GM12878 (cell line): ENCODE measurements around the gene TMED1. TPM values are rescaled to one million over a fixed set of nuclear protein-coding genes. Genes with fewer than 3 reads are reported as not detected.

Source experiments
- ATAC-seq: fragments of 200-7000 bp; cut with Tn5 transposase; 3 replicates; pipeline ENCODE4 v1.9.1; 2020; ENCODE audit warnings: mild to moderate bottlenecking, moderate library complexity
- BruUV-seq: library from RNA; stranded (reverse); fragments of 400-500 nt; replicated peaks from 2 replicates; lab custom pipeline; 2021; lab: Mats Ljungman, UMichigan
- CTCF ChIA-PET: fragments of 300-600 bp; sonication (Branson Sonifier 250); formaldehyde crosslinking; extraction: SDS; loops from one replicate; lab custom pipeline; 2021; ENCODE audit warnings: inconsistent platforms; lab: Yijun Ruan, JAX
- POLR2A ChIA-PET: fragments of 350-600 bp; formaldehyde crosslinking; extraction: SDS; loops from one replicate; lab custom pipeline; 2021; ENCODE audit warnings: inconsistent platforms; lab: Charles Lee
- RAD21 ChIA-PET: fragments of 300-600 bp; sonication (Branson Sonifier 250); formaldehyde crosslinking; loops from one replicate; lab custom pipeline; 2023; ENCODE audit warnings: antibody characterized with exemption; ENCODE audit not compliant: unreplicated experiment; lab: Charles Lee
- SMC1A ChIA-PET: fragments of 300-600 bp; sonication (Branson Sonifier 250); formaldehyde crosslinking; loops from one replicate; lab custom pipeline; 2023; ENCODE audit not compliant: unreplicated experiment, uncharacterized antibody; lab: Charles Lee
- DNase-seq: peaks from one replicate; pipeline ENCODE4 v3.0.0-alpha.2; 2011; ENCODE audit warnings: low read depth, low spot score
- FAIRE-seq: peaks from 3 replicates; lab custom pipeline; 2011; peaks lifted over from hg19 to GRCh38; lab: Jason Lieb, UNC
- H2AFZ ChIP-seq: 2 replicates; pipeline ENCODE4 v1.6.0; 2011; ENCODE audit warnings: low read depth, low read length, control low read depth; ENCODE audit not compliant: control insufficient read depth
- H3K27ac ChIP-seq: 2 replicates; pipeline ENCODE4 v1.5.1; 2011; ENCODE audit warnings: control low read depth; ENCODE audit not compliant: control insufficient read depth, insufficient read depth
- H3K27me3 ChIP-seq, 2 experiments: replicated peaks in 1 of 2; 2 replicates each; pipeline versions ENCODE4 v1.6.0 to v1.6.1; 2011; ENCODE audit warnings: low read length in 1 of 2; ENCODE audit not compliant: control insufficient read depth in 2 of 2, insufficient read depth in 2 of 2
- H3K36me3 ChIP-seq, 2 experiments: 2 replicates each; pipeline ENCODE4 v1.5.1; 2011; ENCODE audit warnings: low read length in 1 of 2; ENCODE audit not compliant: control insufficient read depth in 2 of 2, insufficient read depth in 2 of 2
- H3K4me1 ChIP-seq: 2 replicates; pipeline ENCODE4 v1.6.1; 2011; ENCODE audit warnings: mild to moderate bottlenecking, low read length, moderate library complexity, mixed read lengths; ENCODE audit not compliant: control insufficient read depth, insufficient read depth
- H3K4me2 ChIP-seq: 2 replicates; pipeline ENCODE4 v1.6.0; 2011; ENCODE audit warnings: control low read depth; ENCODE audit not compliant: control insufficient read depth, insufficient read depth
- H3K4me3 ChIP-seq: fragments of 200-600 bp; sonication (generic); 2 replicates; pipeline ENCODE4 v1.5.1; 2016
- H3K79me2 ChIP-seq: 2 replicates; pipeline ENCODE4 v1.6.0; 2011; ENCODE audit warnings: low read length; ENCODE audit not compliant: control insufficient read depth, insufficient read depth
- H3K9ac ChIP-seq: 2 replicates; pipeline ENCODE4 v1.8.0; 2011; ENCODE audit warnings: low read length, control low read depth, mixed read lengths; ENCODE audit not compliant: control insufficient read depth, insufficient read depth
- H3K9me3 ChIP-seq: replicated peaks from 3 replicates; pipeline ENCODE4 v1.5.1; 2011; ENCODE audit warnings: mild to moderate bottlenecking, low read length; ENCODE audit not compliant: control insufficient read depth, insufficient read depth
- H4K20me1 ChIP-seq: 2 replicates; pipeline ENCODE4 v1.6.0; 2011; ENCODE audit not compliant: control insufficient read depth, insufficient read depth
- ATF7 ChIP-seq: fragments of 450-650 bp; IDR thresholded peaks from 2 replicates; pipeline ENCODE4 v1.6.1; 2016; ENCODE audit warnings: low read depth, mild to moderate bottlenecking
- BCL11A ChIP-seq: IDR thresholded peaks from 2 replicates; pipeline ENCODE4 v1.6.1; 2011; ENCODE audit warnings: low read depth, low read length
- BCLAF1 ChIP-seq: fragments of 450-650 bp; IDR thresholded peaks from 2 replicates; pipeline ENCODE4 v1.6.1; 2017; ENCODE audit warnings: antibody characterized with exemption, mild to moderate bottlenecking, moderate library complexity
- BRCA1 ChIP-seq: IDR thresholded peaks from 2 replicates; pipeline ENCODE4 v1.6.1; 2011; ENCODE audit warnings: low read depth, low read length, improper control_type of control experiment
- CREM ChIP-seq: IDR thresholded peaks from 2 replicates; pipeline ENCODE4 v1.6.1; 2014; ENCODE audit warnings: antibody characterized with exemption, low read depth
- EZH2 ChIP-seq: IDR thresholded peaks from 2 replicates; pipeline ENCODE4 v1.6.1; 2012; ENCODE audit warnings: low read depth, mild to moderate bottlenecking, control low read depth, inconsistent platforms, low read length, borderline replicate concordance; ENCODE audit not compliant: control insufficient read depth
- FOS ChIP-seq: IDR thresholded peaks from 3 replicates; pipeline ENCODE4 v1.6.1; 2011; ENCODE audit warnings: borderline replicate concordance; ENCODE audit not compliant: insufficient read length; ENCODE audit errors: extremely low read depth
- MTA3 ChIP-seq: IDR thresholded peaks from 2 replicates; pipeline ENCODE4 v1.6.1; 2012; ENCODE audit warnings: low read length, inconsistent platforms, borderline replicate concordance
- NR2F1 ChIP-seq: fragments of 450-650 bp; conservative IDR thresholded peaks from 2 replicates; pipeline ENCODE4 v1.6.1; 2017; ENCODE audit warnings: mild to moderate bottlenecking
- PAX8 ChIP-seq: fragments of 450-650 bp; IDR thresholded peaks from 2 replicates; pipeline ENCODE4 v1.6.1; 2017; ENCODE audit warnings: mild to moderate bottlenecking, moderate library complexity
- POLR2AphosphoS2 ChIP-seq: IDR thresholded peaks from 2 replicates; pipeline ENCODE4 v1.6.1; 2011; ENCODE audit warnings: low read depth, mild to moderate bottlenecking, low read length, improper control_type of control experiment, moderate library complexity
- RAD51 ChIP-seq: fragments of 450-650 bp; IDR thresholded peaks from 2 replicates; pipeline ENCODE4 v1.6.1; 2016; ENCODE audit warnings: moderate library complexity, mild to moderate bottlenecking, inconsistent platforms
- STAT1 ChIP-seq: fragments of 450-650 bp; conservative IDR thresholded peaks from 2 replicates; pipeline ENCODE4 v1.6.1; 2014; ENCODE audit warnings: antibody characterized with exemption, mild to moderate bottlenecking
- ZSCAN29 ChIP-seq: fragments of 450-650 bp; IDR thresholded peaks from 2 replicates; pipeline ENCODE4 v1.6.1; 2017; ENCODE audit warnings: mild to moderate bottlenecking, moderate library complexity
- WGBS: methylation state at CpG from one replicate; pipeline ENCODE4 v1.1.6; 2016; ENCODE audit warnings: low lambda C conversion rate; ENCODE audit not compliant: insufficient replicate concordance, insufficient coverage; ENCODE audit errors: missing lambda C conversion rate; 5-methylcytosine and 5-hydroxymethylcytosine counted together
- in situ Hi-C: fragments of 300-500 bp; cut with MboI; formaldehyde crosslinking; loops from 9 replicates; pipeline ENCODE4 v1.14.3; 2018; ENCODE audit warnings: mixed read lengths
- intact Hi-C: fragments of 100-400 bp; cut with micrococcal nuclease; formaldehyde crosslinking; loops from one replicate; pipeline ENCODE4 v1.14.2; 2022; ENCODE audit not compliant: unreplicated experiment
- polyA plus RNA-seq, 11 experiments: library from polyadenylated mRNA; depleted of rRNA in 4 of 11; unstranded in 6 of 11; stranded (reverse) in 5 of 11; fragments of >200 nt; fragmentation: Nextera tagmentation in 4 of 11; fragmentation: Illumina TruSeq in 1 of 11; extraction: Ambion mirVana in 4 of 11; extraction: Trizol in 1 of 11; gene quantifications; 1 replicate in 1 of 11; 2 replicates in 10 of 11; pipeline versions ENCODE4 v1.2.1 to v1.2.3, GENCODE V29; 2011 to 2016; ENCODE audit warnings: inconsistent platforms in 2 of 11, missing spikeins in 2 of 11, low read depth in 1 of 11
- total RNA-seq, 4 experiments: library from RNA; depleted of rRNA in 3 of 4; stranded (reverse); fragments of >200 nt in 3 of 4; fragmentation: Illumina TruSeq in 1 of 4; extraction: Trizol in 1 of 4; gene quantifications; 2 replicates each; pipeline versions ENCODE4 v1.2.1 to v1.2.3, GENCODE V29; 2013 to 2021

Gene TMED1
- total and polyA plus RNA-seq, 10 of the 15 experiments (the other 5 are each of a cell fraction or from before 2014, with no cell fraction given) = 0.60 to 23.1 (median 12.3) TPM

GRCh38 chr19:10830931-10831779 lies 4.9 kb downstream of the TMED1 start (continued):
- no peak for TF ChIP-seq BCLAF1

- intact Hi-C loops (no loop called here), in situ Hi-C loops (no loop called here)
- ChIA-PET CTCF (no interaction called here), SMC1A (no interaction called here), POLR2A (no interaction called here), RAD21 (interaction anchor here (2.4 kb wide), 1 partner anchor 113 kb away, joined by 12 read pairs; the partner anchor contains the start of gene DNM2)
- TF ChIP-seq BCLAF1 (no peak), ATF7 (no peak), CREM (no peak), POLR2AphosphoS2 (no peak), MTA3 (no peak), BRCA1 (no peak), EZH2 (no peak), ZSCAN29 (no peak), FOS (no peak), BCL11A (no peak), STAT1 (no peak), NR2F1 (no peak), RAD51 (no peak), PAX8 (no peak)
- FAIRE-seq (no peak), ATAC-seq (no peak), DNase-seq (no peak)
- peaks cover 3% of the 10 kb centered on the region; the same call in 1 of the 2 replicates for H4K20me1 ChIP-seq
- BruUV-seq = no TSS peak
- H3K79me2 ChIP-seq = no peaks in the 10 kb centered on the region; the same call in 1 of the 2 replicates
- H3K4me1 ChIP-seq = peaks cover 5% of the 10 kb centered on the region
- no peak overlapping the region for H2AFZ ChIP-seq
- H3K4me3 ChIP-seq = no peak overlapping the region
- WGBS = 91% methylated on average over 7 of the region's 7 CpGs
- no peak overlapping the region for H3K27ac ChIP-seq
- H3K4me2 ChIP-seq = no peak overlapping the region
- H3K27me3 ChIP-seq = no peaks in the 10 kb centered on the region
- no peaks in the 10 kb centered on the region; the same call in 2 of the 3 replicates for H3K9me3 ChIP-seq
- H3K9ac ChIP-seq = no peak overlapping the region
- peaks cover 4 to 20% of the 10 kb centered on the region in 2 experiments; a peak in 3 of 4 replicates for H3K36me3 ChIP-seq
These were observed 5.6 kb downstream of the TMED1 start for GRCh38 chr19:10830370-10830769.
